ENCODE measurements around the gene CCL3.

Gene CCL3

GRCh38 chr17:36089888-36090836 is at the start of gene CCL3:
Gene CCL3, minus strand, starts transcription at chr17:36090143. Its CDS starts 85 bp downstream, at chr17:36090058.
- H3K4me3 Mint-ChIP-seq: peak within 1 kb of the TSS; percentile 8
- H3K9me3 Mint-ChIP-seq: no peaks in the 10 kb centered on the region
- no peaks in the 10 kb centered on the region for H3K4me1 Mint-ChIP-seq
- H3K27me3 Mint-ChIP-seq: peaks cover 10% of the 10 kb centered on the region
- peak within 1 kb of the TSS; percentile 11 for H3K27ac Mint-ChIP-seq
- no peaks in the 10 kb centered on the region for H3K36me3 Mint-ChIP-seq

GRCh38 chr17:36136439-36136838 is 46.5 kb upstream of the CCL3 start:
- Mint-ChIP-seq H3K4me1 (no peaks in the 10 kb centered on the region), H3K4me3 (no peak overlapping the region), H3K36me3 (no peaks in the 10 kb centered on the region), H3K27me3 (peaks cover 17% of the 10 kb centered on the region), H3K27ac (no peak overlapping the region), H3K9me3 (no peaks in the 10 kb centered on the region)

- H3K36me3 Mint-ChIP-seq: no peaks in the 10 kb centered on the region
- H3K27me3 Mint-ChIP-seq: peaks cover 18% of the 10 kb centered on the region
- no peak overlapping the region for H3K27ac Mint-ChIP-seq
Observed at GRCh38 chr17:36136036-36136435, 46.1 kb upstream of the CCL3 start.

GRCh38 chr17:36135465-36135864 is 45.5 kb upstream of the CCL3 start:
- no peak overlapping the region for H3K27ac Mint-ChIP-seq

More at GRCh38 chr17:36136036-36136435, 46.1 kb upstream of the CCL3 start:
- Mint-ChIP-seq H3K4me3 (no peak overlapping the region), H3K4me1 (no peaks in the 10 kb centered on the region), H3K9me3 (no peaks in the 10 kb centered on the region)

GRCh38 chr17:36133602-36134236 is 43.8 kb upstream of the CCL3 start:
- H3K4me1 Mint-ChIP-seq: no peaks in the 10 kb centered on the region
- H3K36me3 Mint-ChIP-seq: no peaks in the 10 kb centered on the region
- no peaks in the 10 kb centered on the region for H3K9me3 Mint-ChIP-seq
- peaks cover 16% of the 10 kb centered on the region for H3K27me3 Mint-ChIP-seq
- H3K27ac Mint-ChIP-seq: no peak overlapping the region
- H3K4me3 Mint-ChIP-seq: no peak overlapping the region

More at GRCh38 chr17:36135465-36135864, 45.5 kb upstream of the CCL3 start:
- Mint-ChIP-seq H3K4me1 (no peaks in the 10 kb centered on the region), H3K36me3 (no peaks in the 10 kb centered on the region), H3K27me3 (peaks cover 18% of the 10 kb centered on the region), H3K9me3 (no peaks in the 10 kb centered on the region), H3K4me3 (no peak overlapping the region)

- H3K9me3 Mint-ChIP-seq: no peaks in the 10 kb centered on the region
- H3K27ac Mint-ChIP-seq: no peak overlapping the region
- H3K27me3 Mint-ChIP-seq: peaks cover 14% of the 10 kb centered on the region
- no peak overlapping the region for H3K4me3 Mint-ChIP-seq
- H3K36me3 Mint-ChIP-seq: no peaks in the 10 kb centered on the region
- no peaks in the 10 kb centered on the region for H3K4me1 Mint-ChIP-seq
Observed at GRCh38 chr17:36132421-36132831, 42.5 kb upstream of the CCL3 start.

- no peaks in the 10 kb centered on the region for H3K36me3 Mint-ChIP-seq
- H3K9me3 Mint-ChIP-seq: no peaks in the 10 kb centered on the region
- no peaks in the 10 kb centered on the region for H3K4me1 Mint-ChIP-seq
- peaks cover 14% of the 10 kb centered on the region for H3K27me3 Mint-ChIP-seq
- no peak overlapping the region for H3K4me3 Mint-ChIP-seq
- no peak overlapping the region for H3K27ac Mint-ChIP-seq
Observed at GRCh38 chr17:36131931-36132330, 42.0 kb upstream of the CCL3 start.

GRCh38 chr17:36131421-36131820 is 41.5 kb upstream of the CCL3 start:
- Mint-ChIP-seq H3K27ac (no peak overlapping the region), H3K4me1 (no peaks in the 10 kb centered on the region), H3K36me3 (no peaks in the 10 kb centered on the region), H3K27me3 (peaks cover 14% of the 10 kb centered on the region), H3K4me3 (no peak overlapping the region), H3K9me3 (no peaks in the 10 kb centered on the region)

GRCh38 chr17:36130346-36130745 is 40.4 kb upstream of the CCL3 start:
- Mint-ChIP-seq H3K27me3 (peaks cover 12% of the 10 kb centered on the region), H3K9me3 (no peaks in the 10 kb centered on the region), H3K27ac (no peak overlapping the region), H3K36me3 (peaks cover 2% of the 10 kb centered on the region), H3K4me3 (no peak overlapping the region), H3K4me1 (no peaks in the 10 kb centered on the region)

GRCh38 chr17:36129616-36130015 is 39.7 kb upstream of the CCL3 start:
- Mint-ChIP-seq H3K27me3 (peaks cover 9% of the 10 kb centered on the region), H3K27ac (no peak overlapping the region), H3K36me3 (peaks cover 2% of the 10 kb centered on the region), H3K4me1 (no peaks in the 10 kb centered on the region), H3K4me3 (no peak overlapping the region), H3K9me3 (no peaks in the 10 kb centered on the region)

GRCh38 chr17:36128411-36128978 is 38.6 kb upstream of the CCL3 start:
- no peaks in the 10 kb centered on the region for H3K9me3 Mint-ChIP-seq
- no peak overlapping the region for H3K27ac Mint-ChIP-seq
- H3K4me1 Mint-ChIP-seq: no peaks in the 10 kb centered on the region
- no peak overlapping the region for H3K4me3 Mint-ChIP-seq
- peaks cover 2% of the 10 kb centered on the region for H3K36me3 Mint-ChIP-seq
- peaks cover 4% of the 10 kb centered on the region for H3K27me3 Mint-ChIP-seq

GRCh38 chr17:36127911-36128310 is 38.0 kb upstream of the CCL3 start:
- H3K36me3 Mint-ChIP-seq: peaks cover 2% of the 10 kb centered on the region
- peaks cover 4% of the 10 kb centered on the region for H3K27me3 Mint-ChIP-seq
- no peak overlapping the region for H3K27ac Mint-ChIP-seq
- H3K4me3 Mint-ChIP-seq: no peak overlapping the region
- H3K9me3 Mint-ChIP-seq: no peaks in the 10 kb centered on the region
- H3K4me1 Mint-ChIP-seq: no peaks in the 10 kb centered on the region

GRCh38 chr17:36127199-36127893 is 37.4 kb upstream of the CCL3 start:
- no peaks in the 10 kb centered on the region for H3K4me1 Mint-ChIP-seq
- peaks cover 2% of the 10 kb centered on the region for H3K27me3 Mint-ChIP-seq
- H3K4me3 Mint-ChIP-seq: no peak overlapping the region
- peaks cover 2% of the 10 kb centered on the region for H3K36me3 Mint-ChIP-seq
- no peaks in the 10 kb centered on the region for H3K9me3 Mint-ChIP-seq
- H3K27ac Mint-ChIP-seq: no peak overlapping the region

- Mint-ChIP-seq H3K27ac (no peak overlapping the region), H3K4me3 (no peak overlapping the region), H3K27me3 (no peaks in the 10 kb centered on the region), H3K36me3 (peaks cover 2% of the 10 kb centered on the region), H3K4me1 (no peaks in the 10 kb centered on the region), H3K9me3 (no peaks in the 10 kb centered on the region)
Observed at GRCh38 chr17:36124879-36125824, 35.2 kb upstream of the CCL3 start.
